Liver (tissue), 3 donors: ENCODE measurements around the gene ROPN1B.

Experiments
- CTCF ChIP-seq: fragments of 150-350 bp; IDR thresholded peaks from 2 replicates; pipeline ENCODE4 v1.5.1; 2017; ENCODE audit warnings: improper control_type of control experiment, low read depth, low read length; ENCODE audit not compliant: missing input control
- REST ChIP-seq: IDR thresholded peaks from 2 replicates; pipeline ENCODE4 v1.6.1; 2016; ENCODE audit warnings: antibody characterized with exemption, mild to moderate bottlenecking
- TAF1 ChIP-seq: conservative IDR thresholded peaks from 2 replicates; pipeline ENCODE4 v1.6.1; 2016; ENCODE audit warnings: antibody characterized with exemption, mild to moderate bottlenecking
- donor health status: healthy.
- donor health status: healthy.

GRCh38 chr3:126009181-126009580, 40.2 kb downstream of the ROPN1B start:
- no peak for TF ChIP-seq CTCF
- TF ChIP-seq TAF1: no peak
- no peak for TF ChIP-seq REST
